ENCODE data around the gene ZNF791. TPM values are rescaled to one million over a fixed set of nuclear protein-coding genes. Genes with fewer than 3 reads are reported as not detected.
A peak's percentile ranks its signal among the peaks of the same experiment; 100 is the strongest.

Gene ZNF791
- total and polyA plus RNA-seq, 4 donors: 5.5 to 33.4 (median 15.4) TPM

DNA sequence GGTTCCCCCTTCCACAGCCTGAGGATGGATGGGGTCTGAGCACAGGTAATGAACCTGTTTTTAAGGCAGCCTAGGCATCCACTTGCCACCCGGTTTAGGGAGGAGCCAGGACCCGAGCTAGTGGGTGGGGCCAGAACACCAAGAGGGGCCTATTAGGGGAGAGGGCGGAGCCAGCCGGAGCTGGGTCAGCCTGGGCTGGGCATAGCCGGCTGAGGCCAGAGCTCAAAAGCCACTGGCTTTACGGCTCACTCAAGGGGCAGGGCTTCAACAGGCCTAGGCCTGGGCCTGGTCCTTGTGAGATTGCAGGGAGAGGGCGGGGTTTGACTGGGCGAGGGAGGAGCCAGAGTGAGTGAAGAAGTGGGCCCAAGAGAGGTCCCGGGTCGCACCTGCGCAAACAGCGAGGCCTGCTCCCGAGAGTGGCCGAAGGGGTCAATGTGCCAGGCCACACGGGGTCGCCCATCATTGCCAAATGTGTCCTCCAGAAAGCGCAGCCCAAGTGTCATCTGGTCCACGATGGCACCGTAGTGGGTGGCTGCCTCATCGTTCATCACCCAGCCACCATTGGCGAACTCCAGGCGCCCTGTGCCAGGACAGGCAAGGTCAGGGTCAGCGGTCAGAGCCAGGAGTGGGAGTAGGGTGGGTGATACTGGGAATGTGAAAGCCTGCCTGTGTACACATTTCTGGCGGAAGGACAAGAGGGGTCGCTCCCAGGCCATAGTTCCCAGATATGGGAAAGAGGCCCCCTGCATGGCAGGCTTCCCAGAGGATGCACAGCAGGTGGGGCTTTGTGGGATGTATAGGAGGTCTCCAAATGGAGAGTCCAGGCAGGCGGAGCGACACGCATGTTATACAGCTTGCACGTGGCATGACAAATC, 53.9 kb downstream of the ZNF791 start:
- no peak overlapping the region for H3K9ac ChIP-seq (ENCODE audit: insufficient read depth in 1 of 2, low read length in 2 of 2)
- no peaks in the 10 kb centered on the region for H3K9me3 ChIP-seq (ENCODE audit: control insufficient read depth in 4 of 4, insufficient read depth in 3 of 4, low read length in 3 of 4)
- no peak overlapping the region for H3K4me3 ChIP-seq
- H3K36me3 ChIP-seq (ENCODE audit: control insufficient read depth in 4 of 4, insufficient read depth in 4 of 4, low read length in 4 of 4): peaks cover 9 to 24% (median 12%) of the 10 kb centered on the region in 4 donors
- TF ChIP-seq, protein P1, sequence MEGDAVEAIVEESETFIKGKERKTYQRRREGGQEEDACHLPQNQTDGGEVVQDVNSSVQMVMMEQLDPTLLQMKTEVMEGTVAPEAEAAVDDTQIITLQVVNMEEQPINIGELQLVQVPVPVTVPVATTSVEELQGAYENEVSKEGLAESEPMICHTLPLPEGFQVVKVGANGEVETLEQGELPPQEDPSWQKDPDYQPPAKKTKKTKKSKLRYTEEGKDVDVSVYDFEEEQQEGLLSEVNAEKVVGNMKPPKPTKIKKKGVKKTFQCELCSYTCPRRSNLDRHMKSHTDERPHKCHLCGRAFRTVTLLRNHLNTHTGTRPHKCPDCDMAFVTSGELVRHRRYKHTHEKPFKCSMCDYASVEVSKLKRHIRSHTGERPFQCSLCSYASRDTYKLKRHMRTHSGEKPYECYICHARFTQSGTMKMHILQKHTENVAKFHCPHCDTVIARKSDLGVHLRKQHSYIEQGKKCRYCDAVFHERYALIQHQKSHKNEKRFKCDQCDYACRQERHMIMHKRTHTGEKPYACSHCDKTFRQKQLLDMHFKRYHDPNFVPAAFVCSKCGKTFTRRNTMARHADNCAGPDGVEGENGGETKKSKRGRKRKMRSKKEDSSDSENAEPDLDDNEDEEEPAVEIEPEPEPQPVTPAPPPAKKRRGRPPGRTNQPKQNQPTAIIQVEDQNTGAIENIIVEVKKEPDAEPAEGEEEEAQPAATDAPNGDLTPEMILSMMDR (IDR thresholded peaks at IDR 0.05; ENCODE audit: control extremely low read depth, extremely low read depth): no peak
- H3K27me3 ChIP-seq (ENCODE audit: control insufficient read depth in 3 of 3, insufficient read depth in 3 of 3, low read length in 2 of 3): no peaks in the 10 kb centered on the region
- DNase-seq: no peak
- H3K4me1 ChIP-seq (ENCODE audit: control insufficient read depth in 5 of 5, insufficient read depth in 5 of 5, low read length in 5 of 5): peaks cover 0 to 24% (median 13%) of the 10 kb centered on the region in 5 donors
- ATAC-seq (ENCODE audit: insufficient read depth, low FRiP score): no peak
- peak overlapping the region in 1 of 2 donors; percentile 9 for H3K27ac ChIP-seq (ENCODE audit: low read depth in 1 of 2, low read length in 1 of 2)
- WGBS, 2 donors: 79 to 83% methylated on average over 29 of the region's 29 CpGs

DNA sequence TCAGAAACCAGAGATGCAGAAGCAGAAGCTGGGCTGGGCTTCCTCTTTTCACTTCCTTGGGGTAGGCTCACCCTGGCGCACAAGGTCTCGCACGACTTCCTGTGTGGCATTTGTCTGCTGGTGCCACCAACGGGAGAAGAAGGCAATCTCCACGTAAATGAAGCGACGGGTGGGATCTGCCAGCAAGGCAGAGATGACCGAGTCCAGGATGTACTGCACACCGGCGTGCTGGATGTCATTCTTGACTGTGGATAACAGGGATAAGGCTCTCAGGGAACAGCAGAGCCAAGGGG, 54.5 kb downstream of the ZNF791 start:
- H3K4me3 ChIP-seq: no peak overlapping the region
- WGBS, 2 donors: 26 to 64% methylated on average over 10 of the region's 10 CpGs
- DNase-seq (peak in 1 of 3 donors; percentile 20), ATAC-seq (ENCODE audit: insufficient read depth, low FRiP score) (peak; percentile 33)
- peaks cover 5 to 21% (median 12%) of the 10 kb centered on the region in 4 donors for H3K36me3 ChIP-seq (ENCODE audit: control insufficient read depth in 4 of 4, insufficient read depth in 4 of 4, low read length in 4 of 4)
- H3K4me1 ChIP-seq (ENCODE audit: control insufficient read depth in 5 of 5, insufficient read depth in 5 of 5, low read length in 5 of 5): peaks cover 0 to 28% (median 16%) of the 10 kb centered on the region in 5 donors
- H3K27me3 ChIP-seq (ENCODE audit: control insufficient read depth in 3 of 3, insufficient read depth in 3 of 3, low read length in 2 of 3): no peaks in the 10 kb centered on the region
- peak overlapping the region in 1 of 2 donors; percentile 83 for H3K27ac ChIP-seq (ENCODE audit: low read depth in 1 of 2, low read length in 1 of 2)
- H3K9ac ChIP-seq (ENCODE audit: insufficient read depth in 1 of 2, low read length in 2 of 2): no peak overlapping the region
- H3K9me3 ChIP-seq (ENCODE audit: control insufficient read depth in 4 of 4, insufficient read depth in 3 of 4, low read length in 3 of 4): no peaks in the 10 kb centered on the region
- TF ChIP-seq, protein P1 (IDR thresholded peaks at IDR 0.05; ENCODE audit: control extremely low read depth, extremely low read depth): no peak

DNA sequence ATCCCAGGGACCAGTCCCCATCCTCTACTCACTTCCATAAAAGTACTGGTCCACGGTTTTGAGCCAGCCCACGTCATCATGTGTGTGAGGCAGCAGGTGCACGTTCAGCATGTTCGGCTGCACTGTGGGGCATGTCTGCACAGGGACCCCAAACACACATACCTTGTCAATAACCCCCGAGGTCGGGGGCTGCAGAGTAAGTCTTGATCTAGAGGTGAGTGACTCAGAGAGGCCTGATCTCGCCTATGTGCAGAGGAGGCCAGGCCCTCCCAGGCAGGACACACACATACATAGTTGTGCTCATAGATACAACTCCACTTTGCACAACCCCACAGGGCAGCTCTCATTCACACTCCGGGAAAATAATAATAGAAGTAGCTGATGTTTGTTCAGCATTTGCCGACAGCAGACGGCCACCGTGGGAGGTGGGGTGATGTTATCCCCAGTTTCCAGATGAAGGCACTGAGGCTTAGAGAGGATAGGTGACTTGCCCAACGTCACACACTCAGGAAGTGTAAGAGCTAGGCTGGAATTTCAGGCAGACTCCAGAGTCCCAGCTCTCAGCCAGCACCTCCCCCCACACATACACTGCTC, 55.0 kb downstream of the ZNF791 start:
- 40 to 42% methylated on average over 12 of the region's 12 CpGs for WGBS, 2 donors
- no peak for ATAC-seq (ENCODE audit: insufficient read depth, low FRiP score)
- Histone ChIP-seq H3K27ac (ENCODE audit: low read depth in 1 of 2, low read length in 1 of 2) (peak overlapping the region in 1 of 2 donors; percentile 83), H3K27me3 (ENCODE audit: control insufficient read depth in 3 of 3, insufficient read depth in 3 of 3, low read length in 2 of 3) (no peaks in the 10 kb centered on the region), H3K4me1 (ENCODE audit: control insufficient read depth in 5 of 5, insufficient read depth in 5 of 5, low read length in 5 of 5) (peaks cover 0 to 33% (median 16%) of the 10 kb centered on the region in 5 donors), H3K9me3 (ENCODE audit: control insufficient read depth in 4 of 4, insufficient read depth in 3 of 4, low read length in 3 of 4) (no peaks in the 10 kb centered on the region), H3K9ac (ENCODE audit: insufficient read depth in 1 of 2, low read length in 2 of 2) (peak overlapping the region in 1 of 2 donors; percentile 88), H3K36me3 (ENCODE audit: control insufficient read depth in 4 of 4, insufficient read depth in 4 of 4, low read length in 4 of 4) (peaks cover 3 to 21% (median 13%) of the 10 kb centered on the region in 4 donors), H3K4me3 (peak overlapping the region; percentile 75)
- DNase-seq: no peak
- TF ChIP-seq, protein P1 (IDR thresholded peaks at IDR 0.05; ENCODE audit: control extremely low read depth, extremely low read depth): no peak
